Astrocyte of the spinal cord (primary cell): ENCODE measurements around the gene MIS12.

ENCODE experiments used
- DNase-seq: peaks from one replicate; pipeline ENCODE4 v3.0.0; 2011; ENCODE audit warnings: low read depth, low spot score
- H3K4me3 ChIP-seq: 2 replicates; pipeline ENCODE4 v1.5.1; 2011; ENCODE audit warnings: low read depth, mild to moderate bottlenecking, low read length, moderate library complexity
- in situ Hi-C: cut with HindIII; loops from 2 replicates; pipeline ENCODE4 v1.10.0; 2017; ENCODE audit warnings: low sequenced_read_pairs
- TF ChIP-seq, protein P1 (sequence below): IDR thresholded peaks from 2 replicates; pipeline ENCODE4 v1.5.1; 2012; ENCODE audit warnings: low read depth, mild to moderate bottlenecking, low read length, inconsistent platforms

The MIS12 gene, protein sequence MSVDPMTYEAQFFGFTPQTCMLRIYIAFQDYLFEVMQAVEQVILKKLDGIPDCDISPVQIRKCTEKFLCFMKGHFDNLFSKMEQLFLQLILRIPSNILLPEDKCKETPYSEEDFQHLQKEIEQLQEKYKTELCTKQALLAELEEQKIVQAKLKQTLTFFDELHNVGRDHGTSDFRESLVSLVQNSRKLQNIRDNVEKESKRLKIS

DNA sequence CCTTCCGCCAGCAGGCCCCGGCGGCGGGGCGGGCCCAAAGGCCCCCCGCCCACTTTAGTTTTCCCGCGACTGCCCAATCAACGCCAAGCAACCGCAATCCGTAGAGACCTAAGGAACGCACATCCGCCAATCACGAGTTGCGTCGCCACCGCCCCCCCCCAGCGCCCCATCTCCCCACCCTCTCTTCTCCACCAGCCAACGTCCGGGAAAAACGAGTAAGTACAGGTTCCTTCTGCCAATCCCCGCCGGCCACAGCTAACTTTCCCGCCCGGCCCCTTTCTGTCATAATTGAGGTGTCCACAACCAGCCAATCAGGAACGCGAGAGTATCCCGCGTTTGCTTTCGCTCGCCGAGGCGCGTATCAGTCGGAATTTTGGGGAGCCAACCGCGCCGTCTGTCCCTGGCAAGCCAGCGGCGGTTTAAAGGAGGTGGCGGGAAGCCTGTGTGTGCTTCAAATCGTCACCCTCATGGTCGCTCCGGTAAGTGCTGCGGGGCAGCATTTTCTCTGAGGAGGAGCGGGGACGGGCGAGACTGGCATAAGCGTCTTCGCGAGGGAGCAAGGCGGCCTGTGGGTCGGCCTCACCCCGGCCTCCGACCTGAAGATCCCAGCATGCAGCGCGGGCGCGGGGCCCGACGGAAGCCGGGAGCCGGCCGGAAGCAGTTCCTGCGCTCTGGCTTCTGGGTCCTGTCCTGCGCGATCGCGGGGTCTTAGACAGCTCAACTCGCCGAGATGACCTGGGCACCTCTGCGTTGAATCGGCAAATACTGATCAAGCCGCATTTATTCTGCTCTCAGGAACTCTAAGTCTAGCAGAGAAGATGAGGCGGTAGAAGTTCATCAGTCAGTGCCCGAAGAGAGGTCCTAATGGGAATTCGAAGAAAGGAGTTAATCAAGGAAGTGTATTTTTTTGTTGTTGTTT lies at the start of gene MIS12:
Gene MIS12, plus strand, starts transcription at position 361 of the 919 bp plus-strand sequence. CDS start 2,297 bp downstream, outside the sequence.
- DNase-seq, result peak; percentile 100
- in situ Hi-C loops, result no loop called here
- H3K4me3 ChIP-seq, result peak within 1 kb of the TSS; percentile 99
- TF ChIP-seq, protein P1, sequence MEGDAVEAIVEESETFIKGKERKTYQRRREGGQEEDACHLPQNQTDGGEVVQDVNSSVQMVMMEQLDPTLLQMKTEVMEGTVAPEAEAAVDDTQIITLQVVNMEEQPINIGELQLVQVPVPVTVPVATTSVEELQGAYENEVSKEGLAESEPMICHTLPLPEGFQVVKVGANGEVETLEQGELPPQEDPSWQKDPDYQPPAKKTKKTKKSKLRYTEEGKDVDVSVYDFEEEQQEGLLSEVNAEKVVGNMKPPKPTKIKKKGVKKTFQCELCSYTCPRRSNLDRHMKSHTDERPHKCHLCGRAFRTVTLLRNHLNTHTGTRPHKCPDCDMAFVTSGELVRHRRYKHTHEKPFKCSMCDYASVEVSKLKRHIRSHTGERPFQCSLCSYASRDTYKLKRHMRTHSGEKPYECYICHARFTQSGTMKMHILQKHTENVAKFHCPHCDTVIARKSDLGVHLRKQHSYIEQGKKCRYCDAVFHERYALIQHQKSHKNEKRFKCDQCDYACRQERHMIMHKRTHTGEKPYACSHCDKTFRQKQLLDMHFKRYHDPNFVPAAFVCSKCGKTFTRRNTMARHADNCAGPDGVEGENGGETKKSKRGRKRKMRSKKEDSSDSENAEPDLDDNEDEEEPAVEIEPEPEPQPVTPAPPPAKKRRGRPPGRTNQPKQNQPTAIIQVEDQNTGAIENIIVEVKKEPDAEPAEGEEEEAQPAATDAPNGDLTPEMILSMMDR, result no peak

DNA sequence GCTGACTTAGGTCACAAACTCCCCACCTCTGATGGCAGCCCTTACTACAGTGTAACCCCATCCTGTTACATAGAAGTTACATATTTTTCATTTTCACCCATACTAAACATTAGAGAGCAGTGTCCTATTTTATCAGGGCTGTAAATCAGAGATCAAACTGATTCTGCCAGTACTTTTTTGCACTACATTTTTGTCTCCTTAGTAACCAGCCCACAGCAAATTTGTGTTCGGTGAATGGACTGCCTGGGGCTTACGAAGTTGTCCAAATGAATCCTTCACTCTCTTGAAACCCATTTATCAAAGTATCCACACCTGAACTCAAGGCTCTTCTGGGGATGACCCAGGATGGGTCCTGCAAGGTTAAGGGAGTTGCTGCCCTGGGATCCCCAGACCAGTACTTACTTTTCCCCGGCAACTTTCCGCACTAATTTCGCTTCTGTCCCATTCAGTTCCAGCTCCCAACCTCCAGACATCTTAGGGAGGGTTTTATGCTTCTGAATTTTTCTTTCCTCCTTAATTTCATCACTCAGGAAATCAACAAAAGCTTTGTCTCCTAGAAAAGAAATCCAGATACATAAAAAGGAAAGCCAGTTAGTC lies 48.5 kb upstream of the MIS12 start:
- peak overlapping the region; percentile 78 for H3K4me3 ChIP-seq
- DNase-seq, result no peak
- TF ChIP-seq, protein P1, result no peak
- in situ Hi-C loops, result no loop called here

DNA sequence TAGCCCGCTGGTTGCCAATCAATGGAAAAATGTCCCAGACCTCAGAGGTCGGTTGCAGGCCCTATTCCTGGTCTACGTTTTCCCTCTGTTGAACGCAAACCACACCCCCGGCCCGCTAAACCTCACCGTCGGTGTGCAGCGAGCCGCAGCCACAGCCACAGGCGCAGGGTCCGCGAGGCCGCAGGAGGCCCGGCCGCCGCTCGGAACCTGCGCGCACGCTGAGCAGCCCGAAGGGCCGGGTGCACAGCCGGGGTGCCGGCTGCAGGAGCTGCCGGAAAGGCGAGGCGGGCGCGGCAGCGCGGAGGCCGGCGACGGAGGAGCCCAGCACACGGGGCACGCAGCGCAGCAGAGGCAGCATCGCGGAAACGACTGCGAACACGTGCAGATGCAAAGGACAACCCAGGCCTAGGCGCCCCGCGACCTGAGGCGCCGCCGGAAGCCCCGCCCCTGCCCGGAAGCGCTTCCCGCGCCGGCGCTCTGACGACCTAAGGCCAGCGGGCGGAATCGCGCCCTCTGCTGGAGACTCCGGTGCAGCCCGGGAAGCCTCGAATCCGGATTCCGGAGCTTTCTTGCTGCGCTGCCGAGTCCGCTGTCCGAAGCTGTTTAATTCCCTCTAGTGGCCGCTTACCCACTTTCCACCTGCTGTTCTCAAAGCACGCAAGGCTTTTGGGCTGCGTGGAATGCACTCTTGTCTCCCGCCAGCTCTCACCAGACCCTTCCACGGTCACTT lies 47.5 kb upstream of the MIS12 start, which contains the start of gene C1QBP:
Gene C1QBP, minus strand, starts transcription at position 440 of the 730 bp plus-strand sequence. Its CDS starts 82 bp downstream, at position 358.
- in situ Hi-C loops, result no loop called here
- peak within 1 kb of the TSS; percentile 78 for H3K4me3 ChIP-seq
- peak; percentile 95 for DNase-seq
- TF ChIP-seq, protein P1, result peak; percentile 96

DNA sequence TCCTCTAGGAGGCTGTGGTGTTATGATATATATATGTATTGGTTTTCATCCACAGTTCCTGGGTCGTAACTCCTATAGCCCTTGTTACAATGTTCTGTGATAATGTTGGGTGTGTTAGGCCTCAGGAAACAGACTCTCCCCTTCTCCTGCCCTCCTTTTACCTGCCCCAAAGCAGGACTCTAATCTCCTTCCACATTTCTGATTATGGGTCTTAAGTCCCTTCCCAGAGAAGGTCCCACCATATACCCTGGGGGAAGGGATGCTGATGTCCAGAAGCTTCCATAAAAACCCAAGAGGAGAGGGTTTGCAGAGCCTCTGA lies 47.0 kb upstream of the MIS12 start:
- in situ Hi-C loops, result no loop called here
- H3K4me3 ChIP-seq, result peak overlapping the region; percentile 78
- no peak for DNase-seq
- TF ChIP-seq, protein P1, result no peak

DNA sequence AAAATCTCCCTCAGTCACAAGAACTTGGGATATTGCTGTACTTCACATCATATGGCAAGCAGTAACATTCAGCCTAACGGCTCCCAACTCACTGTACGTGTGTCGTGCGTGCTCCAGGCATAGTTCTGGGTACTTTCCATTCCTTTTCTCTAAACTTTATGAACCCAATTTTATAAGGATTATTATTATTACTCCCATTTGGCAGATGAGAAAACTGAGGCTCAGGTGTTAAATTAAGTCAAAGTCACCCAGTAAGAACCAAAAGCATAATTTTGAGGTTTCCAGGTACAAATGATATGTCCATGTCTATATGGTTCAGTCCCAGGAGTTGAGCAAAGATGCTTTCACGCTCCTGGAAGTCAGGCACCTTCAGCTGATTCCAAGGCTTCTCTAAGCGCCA lies 42.6 kb upstream of the MIS12 start:
- H3K4me3 ChIP-seq, result no peak overlapping the region
- in situ Hi-C loops, result no loop called here
- TF ChIP-seq, protein P1, result no peak
- DNase-seq, result no peak

DNA sequence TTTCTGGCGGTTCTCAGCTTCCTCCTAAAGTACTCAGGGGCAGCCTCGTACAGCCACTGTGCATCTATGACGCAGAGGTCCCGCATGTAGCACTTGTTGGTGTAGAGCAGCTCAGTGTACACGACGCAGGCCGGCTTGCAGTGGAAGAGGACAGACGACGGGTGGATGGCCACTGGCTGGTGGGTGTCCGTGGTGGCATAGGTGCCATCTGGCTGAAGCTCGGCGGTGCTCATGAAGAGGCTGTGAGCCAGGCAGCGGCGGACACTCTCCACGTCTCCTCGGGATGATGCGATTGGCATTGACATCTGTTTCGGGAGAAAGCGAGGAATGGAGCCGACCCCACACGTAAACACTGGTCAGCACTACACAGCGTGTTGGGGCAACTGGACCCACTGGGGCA lies 42.2 kb upstream of the MIS12 start:
- H3K4me3 ChIP-seq, result no peak overlapping the region
- no peak for DNase-seq
- in situ Hi-C loops, result no loop called here
- TF ChIP-seq, protein P1, result no peak
